ENCODE results near the gene METTL22. TPM values are rescaled to one million over a fixed set of nuclear protein-coding genes. Genes with fewer than 3 reads are reported as not detected.

The METTL22 gene
- polyA plus RNA-seq, 1 of the 3 experiments (the other 2 are of a cell fraction) = 38.3 TPM

DNA sequence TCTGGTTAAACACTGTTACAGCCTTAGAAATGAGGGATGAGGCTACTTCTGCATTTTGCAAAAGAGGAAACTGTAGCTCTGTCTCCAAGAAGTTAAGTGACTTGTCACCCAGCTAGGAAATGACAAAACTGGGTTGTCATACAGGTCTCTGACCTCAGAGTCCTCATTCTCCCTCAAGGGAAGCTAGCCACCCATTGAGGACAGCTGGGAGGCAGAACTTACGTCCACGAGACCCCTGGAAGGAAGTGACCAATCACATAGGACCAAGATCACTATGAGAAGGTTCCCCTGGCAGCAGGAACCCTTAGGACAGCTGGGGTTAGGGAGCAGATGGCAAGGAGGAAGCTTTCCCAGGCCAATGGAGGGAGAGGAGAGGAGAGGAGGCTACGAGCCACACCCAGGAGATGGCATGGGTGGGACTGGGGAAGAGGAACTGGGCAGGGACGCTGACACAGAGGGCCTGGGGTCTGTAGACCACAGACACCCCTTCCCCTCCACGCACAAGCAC, 11.2 kb downstream of the METTL22 start:
- H2AFZ ChIP-seq (ENCODE audit: low read depth) = no peak overlapping the region
- ChIA-PET CTCF (interaction anchor here (1.0 kb wide), 1 partner anchor 66 kb away, joined by 3 read pairs; no protein-coding TSS in a partner anchor), POLR2A (no interaction called here)
- no peaks in the 10 kb centered on the region for H3K9me3 ChIP-seq
- H3K36me3 ChIP-seq (replicated peaks in 1 of 2; ENCODE audit: control insufficient read depth in 1 of 2, insufficient read depth in 2 of 2, low read length in 1 of 2) = peaks cover 22 to 87% of the 10 kb centered on the region in 2 experiments
- WGBS (ENCODE audit: low lambda C conversion rate) = 98% methylated on average over 5 of the region's 5 CpGs
- TF ChIP-seq MXI1 (IDR thresholded peaks at IDR 0.05; ENCODE audit: low read depth, low read length) = no peak
- TF ChIP-seq CHD2 (IDR thresholded peaks at IDR 0.05; ENCODE audit: low read length, partially characterized antibody) = no peak
- TF ChIP-seq, protein P1, sequence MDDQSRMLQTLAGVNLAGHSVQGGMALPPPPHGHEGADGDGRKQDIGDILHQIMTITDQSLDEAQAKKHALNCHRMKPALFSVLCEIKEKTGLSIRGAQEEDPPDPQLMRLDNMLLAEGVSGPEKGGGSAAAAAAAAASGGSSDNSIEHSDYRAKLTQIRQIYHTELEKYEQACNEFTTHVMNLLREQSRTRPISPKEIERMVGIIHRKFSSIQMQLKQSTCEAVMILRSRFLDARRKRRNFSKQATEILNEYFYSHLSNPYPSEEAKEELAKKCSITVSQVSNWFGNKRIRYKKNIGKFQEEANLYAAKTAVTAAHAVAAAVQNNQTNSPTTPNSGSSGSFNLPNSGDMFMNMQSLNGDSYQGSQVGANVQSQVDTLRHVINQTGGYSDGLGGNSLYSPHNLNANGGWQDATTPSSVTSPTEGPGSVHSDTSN (IDR thresholded peaks at IDR 0.05) = no peak
- TF ChIP-seq, protein P2, sequence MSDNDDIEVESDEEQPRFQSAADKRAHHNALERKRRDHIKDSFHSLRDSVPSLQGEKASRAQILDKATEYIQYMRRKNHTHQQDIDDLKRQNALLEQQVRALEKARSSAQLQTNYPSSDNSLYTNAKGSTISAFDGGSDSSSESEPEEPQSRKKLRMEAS (IDR thresholded peaks at IDR 0.05; ENCODE audit: low read depth) = no peak
- TF ChIP-seq TEAD4 (IDR thresholded peaks at IDR 0.05; ENCODE audit: borderline replicate concordance, insufficient read depth) = no peak
- no peak for TF ChIP-seq FOXM1 (IDR thresholded peaks at IDR 0.05; ENCODE audit: low read depth)
- no peak for TF ChIP-seq FOSL2 (IDR thresholded peaks at IDR 0.05; ENCODE audit: borderline replicate concordance, low read depth)
- TF ChIP-seq, protein P3, sequence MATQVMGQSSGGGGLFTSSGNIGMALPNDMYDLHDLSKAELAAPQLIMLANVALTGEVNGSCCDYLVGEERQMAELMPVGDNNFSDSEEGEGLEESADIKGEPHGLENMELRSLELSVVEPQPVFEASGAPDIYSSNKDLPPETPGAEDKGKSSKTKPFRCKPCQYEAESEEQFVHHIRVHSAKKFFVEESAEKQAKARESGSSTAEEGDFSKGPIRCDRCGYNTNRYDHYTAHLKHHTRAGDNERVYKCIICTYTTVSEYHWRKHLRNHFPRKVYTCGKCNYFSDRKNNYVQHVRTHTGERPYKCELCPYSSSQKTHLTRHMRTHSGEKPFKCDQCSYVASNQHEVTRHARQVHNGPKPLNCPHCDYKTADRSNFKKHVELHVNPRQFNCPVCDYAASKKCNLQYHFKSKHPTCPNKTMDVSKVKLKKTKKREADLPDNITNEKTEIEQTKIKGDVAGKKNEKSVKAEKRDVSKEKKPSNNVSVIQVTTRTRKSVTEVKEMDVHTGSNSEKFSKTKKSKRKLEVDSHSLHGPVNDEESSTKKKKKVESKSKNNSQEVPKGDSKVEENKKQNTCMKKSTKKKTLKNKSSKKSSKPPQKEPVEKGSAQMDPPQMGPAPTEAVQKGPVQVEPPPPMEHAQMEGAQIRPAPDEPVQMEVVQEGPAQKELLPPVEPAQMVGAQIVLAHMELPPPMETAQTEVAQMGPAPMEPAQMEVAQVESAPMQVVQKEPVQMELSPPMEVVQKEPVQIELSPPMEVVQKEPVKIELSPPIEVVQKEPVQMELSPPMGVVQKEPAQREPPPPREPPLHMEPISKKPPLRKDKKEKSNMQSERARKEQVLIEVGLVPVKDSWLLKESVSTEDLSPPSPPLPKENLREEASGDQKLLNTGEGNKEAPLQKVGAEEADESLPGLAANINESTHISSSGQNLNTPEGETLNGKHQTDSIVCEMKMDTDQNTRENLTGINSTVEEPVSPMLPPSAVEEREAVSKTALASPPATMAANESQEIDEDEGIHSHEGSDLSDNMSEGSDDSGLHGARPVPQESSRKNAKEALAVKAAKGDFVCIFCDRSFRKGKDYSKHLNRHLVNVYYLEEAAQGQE (IDR thresholded peaks at IDR 0.05; ENCODE audit: low read depth, low read length) = no peak
- TF ChIP-seq, protein P4, sequence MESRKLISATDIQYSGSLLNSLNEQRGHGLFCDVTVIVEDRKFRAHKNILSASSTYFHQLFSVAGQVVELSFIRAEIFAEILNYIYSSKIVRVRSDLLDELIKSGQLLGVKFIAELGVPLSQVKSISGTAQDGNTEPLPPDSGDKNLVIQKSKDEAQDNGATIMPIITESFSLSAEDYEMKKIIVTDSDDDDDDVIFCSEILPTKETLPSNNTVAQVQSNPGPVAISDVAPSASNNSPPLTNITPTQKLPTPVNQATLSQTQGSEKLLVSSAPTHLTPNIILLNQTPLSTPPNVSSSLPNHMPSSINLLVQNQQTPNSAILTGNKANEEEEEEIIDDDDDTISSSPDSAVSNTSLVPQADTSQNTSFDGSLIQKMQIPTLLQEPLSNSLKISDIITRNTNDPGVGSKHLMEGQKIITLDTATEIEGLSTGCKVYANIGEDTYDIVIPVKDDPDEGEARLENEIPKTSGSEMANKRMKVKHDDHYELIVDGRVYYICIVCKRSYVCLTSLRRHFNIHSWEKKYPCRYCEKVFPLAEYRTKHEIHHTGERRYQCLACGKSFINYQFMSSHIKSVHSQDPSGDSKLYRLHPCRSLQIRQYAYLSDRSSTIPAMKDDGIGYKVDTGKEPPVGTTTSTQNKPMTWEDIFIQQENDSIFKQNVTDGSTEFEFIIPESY (IDR thresholded peaks at IDR 0.05; ENCODE audit: borderline replicate concordance, low read depth) = no peak
- TF ChIP-seq ELF1 (IDR thresholded peaks at IDR 0.05) = no peak
- TF ChIP-seq RAD21 (IDR thresholded peaks at IDR 0.05; ENCODE audit: low read length) = no peak
- TF ChIP-seq GATA2 (CRISPR knock-in tag; IDR thresholded peaks at IDR 0.05) = no peak
- TF ChIP-seq JUND (IDR thresholded peaks at IDR 0.05) = no peak
- TF ChIP-seq, protein P5, sequence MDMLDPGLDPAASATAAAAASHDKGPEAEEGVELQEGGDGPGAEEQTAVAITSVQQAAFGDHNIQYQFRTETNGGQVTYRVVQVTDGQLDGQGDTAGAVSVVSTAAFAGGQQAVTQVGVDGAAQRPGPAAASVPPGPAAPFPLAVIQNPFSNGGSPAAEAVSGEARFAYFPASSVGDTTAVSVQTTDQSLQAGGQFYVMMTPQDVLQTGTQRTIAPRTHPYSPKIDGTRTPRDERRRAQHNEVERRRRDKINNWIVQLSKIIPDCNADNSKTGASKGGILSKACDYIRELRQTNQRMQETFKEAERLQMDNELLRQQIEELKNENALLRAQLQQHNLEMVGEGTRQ (IDR thresholded peaks at IDR 0.05; ENCODE audit: borderline replicate concordance, low read depth, low read length) = no peak
- no peak for TF ChIP-seq EZH2phosphoT487 (IDR thresholded peaks at IDR 0.05; ENCODE audit: borderline replicate concordance, low read depth)
- no peak for TF ChIP-seq RCOR1 (IDR thresholded peaks at IDR 0.05; ENCODE audit: low read length)
- TF ChIP-seq, protein P6, sequence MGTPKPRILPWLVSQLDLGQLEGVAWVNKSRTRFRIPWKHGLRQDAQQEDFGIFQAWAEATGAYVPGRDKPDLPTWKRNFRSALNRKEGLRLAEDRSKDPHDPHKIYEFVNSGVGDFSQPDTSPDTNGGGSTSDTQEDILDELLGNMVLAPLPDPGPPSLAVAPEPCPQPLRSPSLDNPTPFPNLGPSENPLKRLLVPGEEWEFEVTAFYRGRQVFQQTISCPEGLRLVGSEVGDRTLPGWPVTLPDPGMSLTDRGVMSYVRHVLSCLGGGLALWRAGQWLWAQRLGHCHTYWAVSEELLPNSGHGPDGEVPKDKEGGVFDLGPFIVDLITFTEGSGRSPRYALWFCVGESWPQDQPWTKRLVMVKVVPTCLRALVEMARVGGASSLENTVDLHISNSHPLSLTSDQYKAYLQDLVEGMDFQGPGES (IDR thresholded peaks at IDR 0.05; ENCODE audit: low read depth, low read length) = no peak
- no peak for TF ChIP-seq FOXJ3 (CRISPR knock-in tag; IDR thresholded peaks at IDR 0.05)
- H3F3A ChIP-seq (replicated peaks; ENCODE audit: insufficient read depth) = no peaks in the 10 kb centered on the region
- H3K27me3 ChIP-seq (ENCODE audit: insufficient read depth) = no peaks in the 10 kb centered on the region
- H3K4me1 ChIP-seq (ENCODE audit: control insufficient read depth in 1 of 2, insufficient read depth in 2 of 2, low read depth in 1 of 2, low read length in 1 of 2) = peaks cover 0 to 5% of the 10 kb centered on the region in 2 experiments; a peak in 1 of 4 replicates
- no peaks in the 10 kb centered on the region for H3K79me2 ChIP-seq (ENCODE audit: insufficient read depth)
- no peaks in the 10 kb centered on the region for H4K20me1 ChIP-seq (ENCODE audit: insufficient read depth)
- no peak overlapping the region for H3K27ac ChIP-seq (ENCODE audit: low read depth in 2 of 2, low read length in 1 of 2)
- no peak overlapping the region for H3K4me2 ChIP-seq
- H3K4me3 ChIP-seq (ENCODE audit: low read depth in 2 of 2, low read length in 1 of 2) = no peak overlapping the region
- no peak overlapping the region for H3K9ac ChIP-seq
- H3K9me2 ChIP-seq = no peaks in the 10 kb centered on the region
- no peak for DNase-seq
